Measurements from ENCODE around the gene PDE1A. TPM values are rescaled to one million over a fixed set of nuclear protein-coding genes. Genes with fewer than 3 reads are reported as not detected.

PDE1A gene
- total and polyA plus RNA-seq, 5 experiments from 2014 or later, result not detected

DNA sequence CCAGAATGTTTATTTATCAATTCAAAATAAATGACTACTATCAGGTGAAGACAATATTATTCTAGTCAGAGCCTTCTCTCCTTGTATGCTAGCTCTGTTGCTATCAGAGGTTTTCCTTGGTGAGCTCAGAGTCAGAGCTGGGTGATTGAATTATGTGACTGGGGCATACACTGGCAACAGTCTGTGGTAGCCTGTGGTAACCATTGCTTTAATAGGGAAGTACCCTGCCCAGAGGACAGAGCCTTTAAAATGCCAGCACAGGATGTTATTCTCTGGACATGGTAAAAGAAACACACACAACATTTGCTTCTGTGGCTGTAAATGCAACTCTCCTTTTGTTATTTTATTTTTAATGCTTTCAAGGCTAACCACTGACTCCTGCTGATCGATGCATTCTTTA, 316.5 kb downstream of the PDE1A start:
- Mint-ChIP-seq H3K4me1 (no peaks in the 10 kb centered on the region), H3K9me3 (no peaks in the 10 kb centered on the region), H3K36me3 (no peaks in the 10 kb centered on the region), H3K27me3 (peaks cover 0 to 4% (median 2%) of the 10 kb centered on the region in 5 donors), H3K4me3 (no peak overlapping the region), H3K27ac (no peak overlapping the region)
- ATAC-seq (no peak), DNase-seq (no peak)
- POLR2A ChIA-PET, result no interaction called here

GRCh38 chr2:182103526-182103925, 323.3 kb downstream of the PDE1A start:
- Mint-ChIP-seq H3K27ac (no peak overlapping the region), H3K4me1 (no peaks in the 10 kb centered on the region), H3K9me3 (no peaks in the 10 kb centered on the region), H3K4me3 (no peak overlapping the region), H3K36me3 (no peaks in the 10 kb centered on the region), H3K27me3 (no peaks in the 10 kb centered on the region)
- no peak for ATAC-seq
- no peak for DNase-seq
- POLR2A ChIA-PET, result no interaction called here

DNA sequence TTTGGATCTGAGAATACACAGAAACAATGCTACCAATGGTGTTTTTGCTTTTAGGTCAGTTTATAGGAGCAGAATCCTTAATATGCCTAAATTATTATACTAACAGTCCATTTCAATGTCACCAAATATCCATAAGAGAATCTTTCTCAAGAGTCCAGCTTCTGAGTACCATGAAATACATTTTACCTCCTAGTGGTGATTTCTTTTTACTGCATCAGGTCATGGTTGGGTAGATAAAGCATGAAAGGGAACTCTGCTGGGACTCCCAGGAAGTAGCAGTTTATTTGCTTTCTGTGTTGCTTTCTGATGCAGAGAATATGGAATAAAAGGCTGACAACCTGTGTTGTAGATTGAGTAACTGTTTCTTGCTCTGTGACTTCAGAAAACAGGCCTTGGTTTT, 325.6 kb downstream of the PDE1A start:
- H3K36me3 Mint-ChIP-seq, result no peaks in the 10 kb centered on the region
- H3K9me3 Mint-ChIP-seq, result peaks cover 0 to 4% (median 0%) of the 10 kb centered on the region in 9 donors
- peaks cover 0 to 2% (median 0%) of the 10 kb centered on the region in 4 donors for H3K4me1 Mint-ChIP-seq
- POLR2A ChIA-PET, result no interaction called here
- H3K4me3 Mint-ChIP-seq, result no peak overlapping the region
- ATAC-seq, result no peak
- peaks cover 0 to 4% (median 0%) of the 10 kb centered on the region in 5 donors for H3K27me3 Mint-ChIP-seq
- no peak for DNase-seq
- no peak overlapping the region for H3K27ac Mint-ChIP-seq

DNA sequence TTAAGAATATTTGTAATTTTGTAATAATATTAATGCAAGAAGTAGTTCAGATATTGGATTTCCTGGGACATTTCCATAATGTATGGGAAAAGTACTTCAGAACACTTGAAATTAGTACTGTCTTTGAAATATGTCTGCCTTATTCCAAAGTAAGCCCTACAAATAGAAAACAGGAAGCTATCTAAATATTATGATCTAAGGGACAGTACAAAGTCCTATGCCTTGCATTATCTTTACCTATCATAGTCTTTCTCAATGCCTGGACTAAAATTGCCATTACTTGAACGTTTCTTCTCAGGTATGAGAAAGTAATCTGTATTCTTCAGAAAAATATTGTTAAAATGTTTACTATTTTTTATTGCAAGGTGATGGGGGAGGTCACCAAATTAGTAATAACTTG, 328.2 kb downstream of the PDE1A start:
- POLR2A ChIA-PET, result no interaction called here
- peaks cover 0 to 6% (median 0%) of the 10 kb centered on the region in 9 donors for H3K9me3 Mint-ChIP-seq
- no peak overlapping the region for H3K4me3 Mint-ChIP-seq
- ATAC-seq (no peak), DNase-seq (no peak)
- H3K4me1 Mint-ChIP-seq, result peaks cover 0 to 2% (median 0%) of the 10 kb centered on the region in 4 donors
- peaks cover 0 to 8% (median under 1%) of the 10 kb centered on the region in 5 donors for H3K27me3 Mint-ChIP-seq
- H3K36me3 Mint-ChIP-seq, result peaks cover 0 to 4% (median 0%) of the 10 kb centered on the region in 3 donors
- H3K27ac Mint-ChIP-seq, result no peak overlapping the region

DNA sequence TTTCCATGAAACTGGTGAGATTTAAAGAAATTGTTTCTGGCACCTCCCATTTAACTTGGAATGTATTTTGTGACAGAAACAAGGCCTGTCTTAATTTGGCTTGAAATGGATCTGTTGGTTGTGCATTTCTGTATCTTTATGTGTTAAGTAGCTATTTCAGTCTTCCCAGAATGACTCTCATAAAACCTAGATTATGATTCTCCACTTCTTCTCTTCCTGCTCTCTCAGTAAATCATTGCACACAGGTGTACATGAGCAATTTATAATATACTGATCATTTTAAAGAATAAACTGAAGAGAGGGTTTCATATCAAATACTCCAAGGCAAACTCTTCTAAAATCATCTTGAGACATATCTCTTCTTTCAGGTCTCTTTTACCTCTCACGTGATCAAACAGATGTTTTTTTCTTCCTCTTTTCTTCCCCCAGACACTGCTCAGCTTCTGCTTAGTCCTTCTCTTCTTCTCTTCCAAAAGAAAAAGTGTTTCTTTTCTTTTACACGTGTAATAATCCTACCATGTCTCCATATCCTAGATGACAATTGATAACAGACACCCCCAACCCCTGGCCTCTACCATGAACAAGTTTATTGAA, 329.2 kb downstream of the PDE1A start:
- Mint-ChIP-seq H3K27me3 (peaks cover 0 to 9% (median 3%) of the 10 kb centered on the region in 5 donors), H3K4me3 (no peak overlapping the region), H3K9me3 (peaks cover 0 to 9% (median 3%) of the 10 kb centered on the region in 9 donors), H3K36me3 (peaks cover 0 to 7% (median 0%) of the 10 kb centered on the region in 3 donors), H3K27ac (no peak overlapping the region), H3K4me1 (peaks cover 0 to 2% (median 0%) of the 10 kb centered on the region in 4 donors)
- POLR2A ChIA-PET, result no interaction called here
- no peak for DNase-seq
- no peak for ATAC-seq

DNA sequence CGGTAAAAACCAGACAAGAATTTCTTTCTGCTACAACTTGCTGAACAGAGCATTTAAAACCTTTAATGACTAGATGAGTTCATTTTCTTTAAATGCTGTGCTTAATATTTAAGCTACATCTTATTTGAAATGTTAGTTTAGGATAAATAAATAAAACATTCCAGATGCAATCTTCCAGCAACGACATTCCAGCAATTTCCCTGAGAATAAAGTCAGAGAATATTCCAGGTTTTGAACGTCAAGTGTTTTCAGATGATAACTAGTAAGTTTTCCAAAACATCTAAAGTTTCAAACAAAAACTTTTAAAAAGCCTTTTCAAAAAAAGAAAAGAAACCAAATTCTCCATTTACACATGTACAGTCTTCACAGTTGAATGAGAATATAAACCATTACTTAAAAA, 336.4 kb downstream of the PDE1A start:
- Mint-ChIP-seq H3K9me3 (peaks cover 0 to 9% (median 1%) of the 10 kb centered on the region in 9 donors), H3K4me3 (no peak overlapping the region), H3K36me3 (peaks cover 0 to 7% (median 0%) of the 10 kb centered on the region in 3 donors), H3K27me3 (peaks cover 0 to 11% (median 7%) of the 10 kb centered on the region in 5 donors), H3K27ac (no peak overlapping the region), H3K4me1 (no peaks in the 10 kb centered on the region)
- POLR2A ChIA-PET, result no interaction called here
- DNase-seq, result no peak
- no peak for ATAC-seq
